Thyroid gland (tissue), 4 donors: Measurements from ENCODE around the gene DNALI1.

Experiments
- POLR2A ChIP-seq, 2 donors: fragments of 450-650 bp; IDR thresholded peaks; one replicate each; pipeline ENCODE4 v1.6.1; 2017; ENCODE audit warnings: antibody characterized with exemption in 2 of 2, mild to moderate bottlenecking in 2 of 2, moderate library complexity in 1 of 2
- TF ChIP-seq, protein P1 (sequence below), 6 experiments: fragments of 200-600 bp in 3 of 6; fragments of 450-650 bp in 3 of 6; sonication (generic) in 3 of 6; IDR thresholded peaks; one replicate each; pipeline ENCODE4 v1.5.1; 2016 to 2019; ENCODE audit warnings: antibody characterized with exemption in 6 of 6, mild to moderate bottlenecking in 2 of 6, inconsistent platforms in 1 of 6, moderate library complexity in 1 of 6

DNA sequence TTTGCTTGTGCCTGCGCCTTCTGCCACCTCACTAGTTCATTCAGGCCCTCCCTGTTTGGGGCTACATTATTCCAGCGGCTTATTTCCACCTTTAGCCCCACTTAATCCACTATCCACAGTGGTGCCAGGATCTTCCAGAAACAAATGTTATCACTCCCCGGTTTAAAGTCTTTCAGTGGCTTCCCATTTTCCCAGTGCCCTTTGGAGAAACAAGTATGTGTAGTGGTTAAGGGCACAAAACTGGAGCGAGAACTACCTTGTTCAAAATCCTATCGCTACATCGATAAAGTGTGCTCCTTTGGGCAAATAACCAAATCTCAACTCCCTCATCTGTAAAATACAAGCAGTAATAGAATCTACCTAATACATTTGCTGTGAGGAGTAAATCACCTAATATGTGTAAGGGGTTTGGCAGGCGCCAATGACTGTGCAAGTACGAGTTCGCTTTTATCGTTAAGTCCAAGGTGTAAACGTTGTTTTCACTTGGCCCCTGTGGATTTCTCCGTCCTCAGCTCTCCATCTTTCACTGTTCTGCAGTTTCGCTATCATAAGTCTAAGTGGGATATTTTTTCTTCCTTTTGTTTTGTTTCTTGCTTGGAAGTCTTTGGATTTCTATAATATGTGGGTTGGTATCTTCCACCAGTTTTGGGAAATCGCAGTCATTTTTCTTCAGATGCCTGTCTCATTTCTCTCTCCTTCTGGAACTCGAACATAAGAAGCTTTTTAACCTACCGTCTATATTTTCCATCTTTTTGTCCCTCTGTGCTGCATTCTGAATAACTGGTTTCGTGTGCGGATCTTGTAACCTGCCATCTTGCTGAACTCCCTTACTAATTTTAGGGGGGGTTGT, 41.3 kb upstream of the DNALI1 start:
- TF ChIP-seq, protein P1, sequence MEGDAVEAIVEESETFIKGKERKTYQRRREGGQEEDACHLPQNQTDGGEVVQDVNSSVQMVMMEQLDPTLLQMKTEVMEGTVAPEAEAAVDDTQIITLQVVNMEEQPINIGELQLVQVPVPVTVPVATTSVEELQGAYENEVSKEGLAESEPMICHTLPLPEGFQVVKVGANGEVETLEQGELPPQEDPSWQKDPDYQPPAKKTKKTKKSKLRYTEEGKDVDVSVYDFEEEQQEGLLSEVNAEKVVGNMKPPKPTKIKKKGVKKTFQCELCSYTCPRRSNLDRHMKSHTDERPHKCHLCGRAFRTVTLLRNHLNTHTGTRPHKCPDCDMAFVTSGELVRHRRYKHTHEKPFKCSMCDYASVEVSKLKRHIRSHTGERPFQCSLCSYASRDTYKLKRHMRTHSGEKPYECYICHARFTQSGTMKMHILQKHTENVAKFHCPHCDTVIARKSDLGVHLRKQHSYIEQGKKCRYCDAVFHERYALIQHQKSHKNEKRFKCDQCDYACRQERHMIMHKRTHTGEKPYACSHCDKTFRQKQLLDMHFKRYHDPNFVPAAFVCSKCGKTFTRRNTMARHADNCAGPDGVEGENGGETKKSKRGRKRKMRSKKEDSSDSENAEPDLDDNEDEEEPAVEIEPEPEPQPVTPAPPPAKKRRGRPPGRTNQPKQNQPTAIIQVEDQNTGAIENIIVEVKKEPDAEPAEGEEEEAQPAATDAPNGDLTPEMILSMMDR (IDR thresholded peaks at IDR 0.05): no peak
- no peak for TF ChIP-seq POLR2A (IDR thresholded peaks at IDR 0.05)
